ENCODE results near the gene LMF1.
"Not testable (repeated sequence)": the region's sequence is repeated elsewhere in the genome, so short reads cannot be mapped to it uniquely, and the experiment has no call there.

Gene LMF1

GRCh38 chr16:970386-970765 is 408 bp downstream of the LMF1 start:
- ATAC-seq (no peak), DNase-seq (no peak)

- DNase-seq: peak; percentile 37
- no peak for ATAC-seq
Observed at GRCh38 chr16:969508-970385, 1.0 kb downstream of the LMF1 start.

- DNase-seq (no peak), ATAC-seq (no peak)
Observed at GRCh38 chr16:968620-969019, 2.2 kb downstream of the LMF1 start.

GRCh38 chr16:967546-968295 is 3.1 kb downstream of the LMF1 start:
- ATAC-seq: no peak

GRCh38 chr16:967077-967541 is 3.7 kb downstream of the LMF1 start:
- DNase-seq: no peak

More at GRCh38 chr16:967546-968295, 3.1 kb downstream of the LMF1 start:
- DNase-seq: no peak

GRCh38 chr16:966505-966904 is 4.3 kb downstream of the LMF1 start:
- ATAC-seq (no peak), DNase-seq (no peak)

More at GRCh38 chr16:967077-967541, 3.7 kb downstream of the LMF1 start:
- no peak for ATAC-seq

GRCh38 chr16:966035-966434 is 4.7 kb downstream of the LMF1 start:
- ATAC-seq (no peak), DNase-seq (no peak)

- ATAC-seq (no peak), DNase-seq (no peak)
Observed at GRCh38 chr16:965487-965886, 5.3 kb downstream of the LMF1 start.

GRCh38 chr16:965036-965395 is 5.8 kb downstream of the LMF1 start:
- DNase-seq: no peak
- no peak for ATAC-seq

- DNase-seq (no peak), ATAC-seq (peak; percentile 36)
Observed at GRCh38 chr16:964356-965035, 6.3 kb downstream of the LMF1 start.

GRCh38 chr16:963913-964312 is 6.9 kb downstream of the LMF1 start:
- no peak for ATAC-seq
- DNase-seq: no peak

GRCh38 chr16:962901-963814 is 7.6 kb downstream of the LMF1 start:
- DNase-seq (no peak), ATAC-seq (no peak)

GRCh38 chr16:962366-962765 is 8.4 kb downstream of the LMF1 start:
- no peak for ATAC-seq

GRCh38 chr16:959232-960040 is 11.3 kb downstream of the LMF1 start:
- ATAC-seq: no peak
- DNase-seq: no peak

More at GRCh38 chr16:962366-962765, 8.4 kb downstream of the LMF1 start:
- no peak for DNase-seq

- DNase-seq, ATAC-seq: not testable (repeated sequence)
Observed at GRCh38 chr16:955766-956165, 15.0 kb downstream of the LMF1 start.

- not testable (repeated sequence) for DNase-seq, ATAC-seq
Observed at GRCh38 chr16:953818-954217, 17.0 kb downstream of the LMF1 start.

- no peak for ATAC-seq
- DNase-seq: no peak
Observed at GRCh38 chr16:952321-952720, 18.5 kb downstream of the LMF1 start.

- ATAC-seq: no peak
Observed at GRCh38 chr16:951660-952301, 19.0 kb downstream of the LMF1 start.

GRCh38 chr16:950733-951573 is 19.8 kb downstream of the LMF1 start:
- not testable (repeated sequence) for DNase-seq, ATAC-seq

More at GRCh38 chr16:951660-952301, 19.0 kb downstream of the LMF1 start:
- no peak for DNase-seq

All from stimulated activated naive CD8-positive, alpha-beta T cell treated with anti-CD3 and anti-CD28 coated beads, Interleukin-15, Interleukin-2, amounts not matched to agents 100 U/mL and 50 U/mL, for 24 hours (primary cell).